ENCODE results near the gene CEMIP2. TPM values are rescaled to one million over a fixed set of nuclear protein-coding genes. Genes with fewer than 3 reads are reported as not detected.
A peak's percentile ranks its signal among the peaks of the same experiment; 100 is the strongest.
"Not testable (repeated sequence)": the region's sequence is repeated elsewhere in the genome, so short reads cannot be mapped to it uniquely, and the experiment has no call there.

CEMIP2 gene
- total RNA-seq, 1 experiment from 2014 or later = 21.8 TPM

- Histone ChIP-seq H3K36me3 (replicated peaks; ENCODE audit: control insufficient read depth, insufficient read depth, low read length) (peaks cover 13% of the 10 kb centered on the region), H3K27me3 (ENCODE audit: control insufficient read depth, insufficient read depth, low read length) (no peaks in the 10 kb centered on the region), H3K4me3 (ENCODE audit: insufficient read depth, low read depth, low read length) (no peak overlapping the region)
- DNase-seq = no peak
These were observed 74.0 kb downstream of the CEMIP2 start for GRCh38 chr9:71694332-71694731.

GRCh38 chr9:71693607-71694006 is 74.7 kb downstream of the CEMIP2 start:
- no peaks in the 10 kb centered on the region for H3K27me3 ChIP-seq (ENCODE audit: control insufficient read depth, insufficient read depth, low read length)
- H3K36me3 ChIP-seq (replicated peaks; ENCODE audit: control insufficient read depth, insufficient read depth, low read length) = peaks cover 17% of the 10 kb centered on the region
- no peak for DNase-seq
- no peak overlapping the region for H3K4me3 ChIP-seq (ENCODE audit: insufficient read depth, low read depth, low read length)

GRCh38 chr9:71692337-71692736 is 76.0 kb downstream of the CEMIP2 start:
- no peak for DNase-seq
- no peaks in the 10 kb centered on the region for H3K27me3 ChIP-seq (ENCODE audit: control insufficient read depth, insufficient read depth, low read length)
- H3K4me3 ChIP-seq (ENCODE audit: insufficient read depth, low read depth, low read length) = no peak overlapping the region
- peaks cover 11% of the 10 kb centered on the region for H3K36me3 ChIP-seq (replicated peaks; ENCODE audit: control insufficient read depth, insufficient read depth, low read length)

GRCh38 chr9:71691576-71691975 is 76.7 kb downstream of the CEMIP2 start:
- H3K27me3 ChIP-seq (ENCODE audit: control insufficient read depth, insufficient read depth, low read length); DNase-seq; H3K4me3 ChIP-seq (ENCODE audit: insufficient read depth, low read depth, low read length); H3K36me3 ChIP-seq (replicated peaks; ENCODE audit: control insufficient read depth, insufficient read depth, low read length): not testable (repeated sequence)

GRCh38 chr9:71690689-71691435 is 77.5 kb downstream of the CEMIP2 start:
- Histone ChIP-seq H3K27me3 (ENCODE audit: control insufficient read depth, insufficient read depth, low read length) (no peaks in the 10 kb centered on the region), H3K36me3 (replicated peaks; ENCODE audit: control insufficient read depth, insufficient read depth, low read length) (peaks cover 9% of the 10 kb centered on the region), H3K4me3 (ENCODE audit: insufficient read depth, low read depth, low read length) (no peak overlapping the region)
- DNase-seq = no peak

- no peaks in the 10 kb centered on the region for H3K27me3 ChIP-seq (ENCODE audit: control insufficient read depth, insufficient read depth, low read length)
- no peak overlapping the region for H3K4me3 ChIP-seq (ENCODE audit: insufficient read depth, low read depth, low read length)
- DNase-seq = no peak
- H3K36me3 ChIP-seq (replicated peaks; ENCODE audit: control insufficient read depth, insufficient read depth, low read length) = peaks cover 9% of the 10 kb centered on the region
These were observed 78.1 kb downstream of the CEMIP2 start for GRCh38 chr9:71690063-71690688.

GRCh38 chr9:71687676-71688075 is 80.6 kb downstream of the CEMIP2 start:
- H3K4me3 ChIP-seq (ENCODE audit: insufficient read depth, low read depth, low read length) = no peak overlapping the region
- DNase-seq = no peak
- H3K36me3 ChIP-seq (replicated peaks; ENCODE audit: control insufficient read depth, insufficient read depth, low read length) = peaks cover 8% of the 10 kb centered on the region
- no peaks in the 10 kb centered on the region for H3K27me3 ChIP-seq (ENCODE audit: control insufficient read depth, insufficient read depth, low read length)

- H3K4me3 ChIP-seq (ENCODE audit: insufficient read depth, low read depth, low read length) = no peak overlapping the region
- DNase-seq = no peak
- H3K27me3 ChIP-seq (ENCODE audit: control insufficient read depth, insufficient read depth, low read length) = no peaks in the 10 kb centered on the region
- H3K36me3 ChIP-seq (replicated peaks; ENCODE audit: control insufficient read depth, insufficient read depth, low read length) = peaks cover 8% of the 10 kb centered on the region
These were observed 82.3 kb downstream of the CEMIP2 start for GRCh38 chr9:71685988-71686387.

- Histone ChIP-seq H3K4me3 (ENCODE audit: insufficient read depth, low read depth, low read length) (no peak overlapping the region), H3K36me3 (replicated peaks; ENCODE audit: control insufficient read depth, insufficient read depth, low read length) (peaks cover 8% of the 10 kb centered on the region), H3K27me3 (ENCODE audit: control insufficient read depth, insufficient read depth, low read length) (no peaks in the 10 kb centered on the region)
- no peak for DNase-seq
These were observed 82.9 kb downstream of the CEMIP2 start for GRCh38 chr9:71685394-71685793.

GRCh38 chr9:71684566-71684965 is 83.7 kb downstream of the CEMIP2 start:
- DNase-seq = no peak
- no peaks in the 10 kb centered on the region for H3K27me3 ChIP-seq (ENCODE audit: control insufficient read depth, insufficient read depth, low read length)
- no peak overlapping the region for H3K4me3 ChIP-seq (ENCODE audit: insufficient read depth, low read depth, low read length)
- peaks cover 5% of the 10 kb centered on the region for H3K36me3 ChIP-seq (replicated peaks; ENCODE audit: control insufficient read depth, insufficient read depth, low read length)

- H3K4me3 ChIP-seq (ENCODE audit: insufficient read depth, low read depth, low read length) = no peak overlapping the region
- peak; percentile 35 for DNase-seq
- H3K36me3 ChIP-seq (replicated peaks; ENCODE audit: control insufficient read depth, insufficient read depth, low read length) = peaks cover 1% of the 10 kb centered on the region; the same call in 1 of the 2 replicates
- no peaks in the 10 kb centered on the region for H3K27me3 ChIP-seq (ENCODE audit: control insufficient read depth, insufficient read depth, low read length)
These were observed 84.6 kb downstream of the CEMIP2 start for GRCh38 chr9:71683598-71684235.

- no peaks in the 10 kb centered on the region for H3K27me3 ChIP-seq (ENCODE audit: control insufficient read depth, insufficient read depth, low read length)
- H3K4me3 ChIP-seq (ENCODE audit: insufficient read depth, low read depth, low read length) = no peak overlapping the region
- no peaks in the 10 kb centered on the region for H3K36me3 ChIP-seq (replicated peaks; ENCODE audit: control insufficient read depth, insufficient read depth, low read length)
- DNase-seq = no peak
These were observed 86.5 kb downstream of the CEMIP2 start for GRCh38 chr9:71681708-71682272.

- Histone ChIP-seq H3K4me3 (ENCODE audit: insufficient read depth, low read depth, low read length) (no peak overlapping the region), H3K27me3 (ENCODE audit: control insufficient read depth, insufficient read depth, low read length) (no peaks in the 10 kb centered on the region), H3K36me3 (replicated peaks; ENCODE audit: control insufficient read depth, insufficient read depth, low read length) (no peaks in the 10 kb centered on the region)
- DNase-seq = no peak
These were observed 87.1 kb downstream of the CEMIP2 start for GRCh38 chr9:71681104-71681707.

- Histone ChIP-seq H3K4me3 (ENCODE audit: insufficient read depth, low read depth, low read length) (no peak overlapping the region), H3K27me3 (ENCODE audit: control insufficient read depth, insufficient read depth, low read length) (no peaks in the 10 kb centered on the region), H3K36me3 (replicated peaks; ENCODE audit: control insufficient read depth, insufficient read depth, low read length) (no peaks in the 10 kb centered on the region)
- no peak for DNase-seq
These were observed 87.9 kb downstream of the CEMIP2 start for GRCh38 chr9:71680189-71680980.

Data from H7 (cell line).